ENCODE results near the gene SDF4. TPM values are rescaled to one million over a fixed set of nuclear protein-coding genes. Genes with fewer than 3 reads are reported as not detected.
"Not testable (repeated sequence)": the region's sequence is repeated elsewhere in the genome, so short reads cannot be mapped to it uniquely, and the experiment has no call there.

The SDF4 gene
- total RNA-seq, 1 donor from 2014 or later = 166 TPM

- DNase-seq (ENCODE audit: low spot score) (no peak), ATAC-seq (peak; percentile 15)
Observed at GRCh38 chr1:1200876-1201810, 30.7 kb downstream of the SDF4 start.

GRCh38 chr1:1199961-1200875 is 31.6 kb downstream of the SDF4 start:
- DNase-seq (ENCODE audit: low spot score) (no peak), ATAC-seq (no peak)

GRCh38 chr1:1199141-1199960 is 32.5 kb downstream of the SDF4 start:
- DNase-seq (ENCODE audit: low spot score) (no peak), ATAC-seq (no peak)

- no peak for DNase-seq (ENCODE audit: low spot score)
- no peak for ATAC-seq
Observed at GRCh38 chr1:1198423-1199140, 33.2 kb downstream of the SDF4 start.

- DNase-seq (ENCODE audit: low spot score) = no peak
- ATAC-seq = no peak
Observed at GRCh38 chr1:1197551-1198422, 34.0 kb downstream of the SDF4 start.

- DNase-seq (ENCODE audit: low spot score) = no peak
- no peak for ATAC-seq
Observed at GRCh38 chr1:1197188-1197500, 34.7 kb downstream of the SDF4 start.

- ATAC-seq = no peak
- no peak for DNase-seq (ENCODE audit: low spot score)
Observed at GRCh38 chr1:1196431-1197187, 35.2 kb downstream of the SDF4 start.

GRCh38 chr1:1195726-1196125 is 36.1 kb downstream of the SDF4 start:
- not testable (repeated sequence) for ATAC-seq; DNase-seq (ENCODE audit: low spot score)

- ATAC-seq (no peak), DNase-seq (ENCODE audit: low spot score) (no peak)
Observed at GRCh38 chr1:1194723-1195122, 37.1 kb downstream of the SDF4 start.

- ATAC-seq = no peak
- no peak for DNase-seq (ENCODE audit: low spot score)
Observed at GRCh38 chr1:1191734-1192133, 40.1 kb downstream of the SDF4 start.

GRCh38 chr1:1189111-1189510 is 42.7 kb downstream of the SDF4 start:
- DNase-seq (ENCODE audit: low spot score) (no peak), ATAC-seq (no peak)

GRCh38 chr1:1187938-1188337 is 43.9 kb downstream of the SDF4 start:
- DNase-seq (ENCODE audit: low spot score) = no peak
- no peak for ATAC-seq

GRCh38 chr1:1185101-1185765 is 46.6 kb downstream of the SDF4 start:
- DNase-seq (ENCODE audit: low spot score) = no peak
- no peak for ATAC-seq

- no peak for ATAC-seq
Observed at GRCh38 chr1:1183833-1184775, 47.7 kb downstream of the SDF4 start.

GRCh38 chr1:1183221-1183747 is 48.5 kb downstream of the SDF4 start:
- ATAC-seq (no peak), DNase-seq (ENCODE audit: low spot score) (no peak)

More at GRCh38 chr1:1183833-1184775, 47.7 kb downstream of the SDF4 start:
- DNase-seq (ENCODE audit: low spot score) = no peak

- peak; percentile 15 for ATAC-seq
- DNase-seq (ENCODE audit: low spot score) = no peak
Observed at GRCh38 chr1:1182491-1183220, 49.1 kb downstream of the SDF4 start.

All from left lobe of liver (tissue), 2 donors.